Astrocyte of the spinal cord (primary cell): ENCODE data around the gene PTPN7.
"Not testable (repeated sequence)": the region's sequence is repeated elsewhere in the genome, so short reads cannot be mapped to it uniquely, and the experiment has no call there.

Experiments used
- DNase-seq: peaks from one replicate; pipeline ENCODE4 v3.0.0; 2011; ENCODE audit warnings: low read depth, low spot score
- H3K4me3 ChIP-seq: 2 replicates; pipeline ENCODE4 v1.5.1; 2011; ENCODE audit warnings: low read depth, mild to moderate bottlenecking, low read length, moderate library complexity
- in situ Hi-C: cut with HindIII; loops from 2 replicates; pipeline ENCODE4 v1.10.0; 2017; ENCODE audit warnings: low sequenced_read_pairs
- TF ChIP-seq, protein P1 (sequence below): IDR thresholded peaks from 2 replicates; pipeline ENCODE4 v1.5.1; 2012; ENCODE audit warnings: low read depth, mild to moderate bottlenecking, low read length, inconsistent platforms

The PTPN7 gene

GRCh38 chr1:202198366-202198724, 37.9 kb upstream of the PTPN7 start:
- no peak overlapping the region for H3K4me3 ChIP-seq
- TF ChIP-seq, protein P1, sequence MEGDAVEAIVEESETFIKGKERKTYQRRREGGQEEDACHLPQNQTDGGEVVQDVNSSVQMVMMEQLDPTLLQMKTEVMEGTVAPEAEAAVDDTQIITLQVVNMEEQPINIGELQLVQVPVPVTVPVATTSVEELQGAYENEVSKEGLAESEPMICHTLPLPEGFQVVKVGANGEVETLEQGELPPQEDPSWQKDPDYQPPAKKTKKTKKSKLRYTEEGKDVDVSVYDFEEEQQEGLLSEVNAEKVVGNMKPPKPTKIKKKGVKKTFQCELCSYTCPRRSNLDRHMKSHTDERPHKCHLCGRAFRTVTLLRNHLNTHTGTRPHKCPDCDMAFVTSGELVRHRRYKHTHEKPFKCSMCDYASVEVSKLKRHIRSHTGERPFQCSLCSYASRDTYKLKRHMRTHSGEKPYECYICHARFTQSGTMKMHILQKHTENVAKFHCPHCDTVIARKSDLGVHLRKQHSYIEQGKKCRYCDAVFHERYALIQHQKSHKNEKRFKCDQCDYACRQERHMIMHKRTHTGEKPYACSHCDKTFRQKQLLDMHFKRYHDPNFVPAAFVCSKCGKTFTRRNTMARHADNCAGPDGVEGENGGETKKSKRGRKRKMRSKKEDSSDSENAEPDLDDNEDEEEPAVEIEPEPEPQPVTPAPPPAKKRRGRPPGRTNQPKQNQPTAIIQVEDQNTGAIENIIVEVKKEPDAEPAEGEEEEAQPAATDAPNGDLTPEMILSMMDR = no peak
- in situ Hi-C loops = no loop called here
- DNase-seq = no peak

DNA sequence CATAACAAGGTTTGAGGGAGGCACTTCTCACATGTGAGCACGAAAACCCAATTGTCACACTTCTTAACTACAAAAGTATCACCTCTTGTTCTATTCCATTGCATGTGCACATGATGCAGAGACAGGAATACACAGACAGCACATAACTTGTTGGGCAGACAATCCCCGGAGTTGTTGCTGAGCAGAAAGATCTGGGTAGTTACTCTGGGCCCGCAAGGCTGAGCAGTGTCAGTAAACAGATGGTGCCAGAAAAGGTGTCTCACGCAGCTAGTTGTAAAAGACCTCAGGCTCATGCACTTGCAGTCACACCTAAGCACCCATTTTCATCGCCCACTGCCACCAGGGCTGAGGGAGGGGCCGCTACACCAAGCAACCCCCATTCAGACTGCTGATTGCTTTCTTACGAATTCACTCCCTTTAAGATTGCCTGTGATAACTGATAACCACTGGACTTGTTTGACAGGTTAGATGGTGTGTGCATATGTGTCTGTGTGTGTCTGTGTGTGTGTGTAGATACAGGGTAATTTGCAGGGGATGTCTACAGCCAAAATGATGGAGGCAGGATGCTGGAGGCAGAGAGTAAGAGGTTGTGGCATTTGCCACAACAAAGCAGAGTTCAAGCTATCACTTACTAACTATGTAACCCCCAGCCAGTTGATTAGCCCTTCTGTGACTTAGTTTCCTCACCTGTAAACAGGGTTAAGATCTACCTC, 37.4 kb upstream of the PTPN7 start:
- TF ChIP-seq, protein P1 = no peak
- in situ Hi-C loops = no loop called here
- no peak for DNase-seq
- H3K4me3 ChIP-seq = no peak overlapping the region

- in situ Hi-C loops = no loop called here
Observed at GRCh38 chr1:202194328-202194648, 33.9 kb upstream of the PTPN7 start.

DNA sequence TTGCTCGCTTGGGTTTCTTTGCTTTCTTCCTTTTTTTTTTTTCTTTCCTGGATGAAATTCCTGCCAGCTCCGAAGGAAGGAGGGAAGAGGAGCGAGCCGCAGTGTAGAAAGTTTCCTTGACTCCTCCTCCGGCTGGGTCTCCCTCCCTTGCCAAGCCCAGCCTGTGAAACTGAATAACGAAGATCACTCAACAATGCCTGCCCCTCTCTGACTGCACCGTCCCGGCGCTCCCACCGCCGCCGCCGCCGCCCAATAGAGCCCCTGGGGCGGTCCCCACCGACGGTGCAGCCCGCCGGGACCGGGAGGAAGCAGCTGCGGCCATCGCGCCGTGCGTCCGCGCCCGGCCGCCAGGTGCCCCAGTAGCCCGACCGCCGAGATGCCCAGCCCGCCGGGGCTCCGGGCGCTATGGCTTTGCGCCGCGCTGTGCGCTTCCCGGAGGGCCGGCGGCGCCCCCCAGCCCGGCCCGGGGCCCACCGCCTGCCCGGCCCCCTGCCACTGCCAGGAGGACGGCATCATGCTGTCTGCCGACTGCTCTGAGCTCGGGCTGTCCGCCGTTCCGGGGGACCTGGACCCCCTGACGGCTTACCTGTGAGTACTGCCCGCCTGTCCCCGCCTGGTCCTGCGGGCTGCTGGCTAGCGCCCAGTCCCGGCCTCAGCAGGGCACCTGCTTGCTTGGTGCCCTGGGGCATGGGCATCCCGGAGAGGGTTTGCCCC, 33.4 kb upstream of the PTPN7 start, which contains the start of gene LGR6:
TSS of gene LGR6 (plus strand) at position 186 of the 714 bp plus-strand sequence. CDS start at position 377, 191 bp downstream.
- DNase-seq = no peak
- in situ Hi-C loops = no loop called here
- TF ChIP-seq, protein P1 = no peak
- no peak within 1 kb of the TSS for H3K4me3 ChIP-seq

More at GRCh38 chr1:202194328-202194648, 33.9 kb upstream of the PTPN7 start:
- H3K4me3 ChIP-seq = no peak overlapping the region
- TF ChIP-seq, protein P1 = no peak
- no peak for DNase-seq

- TF ChIP-seq, protein P1 = peak; percentile 94
- DNase-seq = peak; percentile 39
- no peak overlapping the region for H3K4me3 ChIP-seq
- in situ Hi-C loops = no loop called here
Observed at GRCh38 chr1:202192770-202193613, 32.6 kb upstream of the PTPN7 start.

DNA sequence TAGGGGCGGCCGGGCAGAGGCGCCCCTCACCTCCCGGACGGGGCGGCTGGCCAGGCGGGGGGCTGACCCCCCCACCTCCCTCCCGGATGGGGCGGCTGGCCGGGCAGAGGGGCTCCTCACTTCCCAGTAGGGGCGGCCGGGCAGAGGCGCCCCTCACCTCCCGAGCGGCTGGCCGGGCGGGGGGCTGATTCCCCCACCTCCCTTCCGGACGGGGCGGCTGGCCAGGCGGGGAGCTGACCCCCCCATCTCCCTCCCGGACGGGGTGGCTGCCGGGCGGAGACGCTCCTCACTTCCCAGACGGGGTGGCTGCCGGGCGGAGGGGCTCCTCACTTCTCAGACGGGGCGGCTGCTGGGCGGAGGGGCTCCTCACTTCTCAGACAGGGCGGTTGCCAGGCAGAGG, 31.0 kb upstream of the PTPN7 start:
- H3K4me3 ChIP-seq, in situ Hi-C loops, DNase-seq: not testable (repeated sequence)
